GM18498 (cell line): Measurements from ENCODE around the gene CETN3.

Experiments used
- ATAC-seq: cut with Tn5 transposase; IDR thresholded peaks from one replicate; pipeline ENCODE4 v1.9.1; 2021; ENCODE audit warnings: mild to moderate bottlenecking, moderate library complexity; ENCODE audit not compliant: unreplicated experiment

Gene CETN3

GRCh38 chr5:90409318-90410177, at the start of gene CETN3:
CETN3 (minus strand) TSS chr5:90409756; CDS start chr5:90409661, 95 bp downstream.
- ATAC-seq = peak; percentile 95

- ATAC-seq = no peak
These were observed 37.4 kb upstream of the CETN3 start for GRCh38 chr5:90446961-90447360.

GRCh38 chr5:90440644-90441043, 31.1 kb upstream of the CETN3 start:
- ATAC-seq = no peak

GRCh38 chr5:90438100-90438499, 28.5 kb upstream of the CETN3 start:
- no peak for ATAC-seq

GRCh38 chr5:90437663-90438062, 28.1 kb upstream of the CETN3 start:
- no peak for ATAC-seq

GRCh38 chr5:90434116-90434714, 24.7 kb upstream of the CETN3 start:
- ATAC-seq = peak; percentile 72

GRCh38 chr5:90424245-90424644, 14.7 kb upstream of the CETN3 start:
- ATAC-seq = no peak

GRCh38 chr5:90421136-90421535, 11.6 kb upstream of the CETN3 start:
- ATAC-seq = peak; percentile 56

GRCh38 chr5:90418214-90418613, 8.7 kb upstream of the CETN3 start:
- no peak for ATAC-seq

- ATAC-seq = no peak
These were observed 714 bp upstream of the CETN3 start for GRCh38 chr5:90410178-90410762.

- ATAC-seq = peak; percentile 9
These were observed 812 bp downstream of the CETN3 start for GRCh38 chr5:90408571-90409317.

GRCh38 chr5:90406466-90406865, 3.1 kb downstream of the CETN3 start:
- no peak for ATAC-seq

GRCh38 chr5:90402521-90403255, 6.9 kb downstream of the CETN3 start:
- no peak for ATAC-seq

- ATAC-seq = no peak
These were observed 10.3 kb downstream of the CETN3 start for GRCh38 chr5:90399251-90399650.

GRCh38 chr5:90398726-90399125, 10.8 kb downstream of the CETN3 start:
- no peak for ATAC-seq

- ATAC-seq = no peak
These were observed 14.6 kb downstream of the CETN3 start for GRCh38 chr5:90395005-90395404.

GRCh38 chr5:90390928-90391327, 18.6 kb downstream of the CETN3 start:
- ATAC-seq = no peak

- no peak for ATAC-seq
These were observed 19.2 kb downstream of the CETN3 start for GRCh38 chr5:90390326-90390725.

GRCh38 chr5:90387508-90387907, 22.0 kb downstream of the CETN3 start:
- ATAC-seq = no peak

- no peak for ATAC-seq
These were observed 23.4 kb downstream of the CETN3 start for GRCh38 chr5:90386099-90386710.
